ENCODE results near the gene GCC1. TPM values are rescaled to one million over a fixed set of nuclear protein-coding genes. Genes with fewer than 3 reads are reported as not detected.

GCC1 gene
- total RNA-seq, 3 donors from 2014 or later (not counting 1 experiment from before 2014, with no cell fraction given) = 26.1 to 32.1 (median 28.7) TPM

DNA sequence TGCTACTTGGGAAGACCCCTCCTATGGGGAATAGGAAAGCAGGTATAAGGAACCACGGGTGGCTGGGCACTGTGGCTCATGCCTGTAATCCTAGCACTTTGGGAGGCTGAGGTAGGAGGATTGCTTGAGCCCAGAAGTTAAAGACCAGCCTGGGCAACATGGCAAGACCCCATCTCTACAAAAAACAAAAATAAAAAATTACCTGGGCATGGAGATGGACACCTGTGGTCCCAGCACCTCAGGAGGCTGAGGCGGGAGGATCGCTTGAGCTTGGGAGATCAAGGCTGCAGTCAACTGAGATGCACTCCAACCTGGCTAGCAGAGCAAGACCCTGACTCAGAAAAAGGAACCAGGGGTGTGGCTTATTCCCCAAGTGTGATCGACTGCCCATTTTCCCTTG lies 7.2 kb upstream of the GCC1 start:
- WGBS (ENCODE audit: insufficient coverage) = 88% methylated on average over 4 of the region's 4 CpGs
- Histone ChIP-seq H3K36me3 (ENCODE audit: control insufficient read depth, insufficient read depth, low read length) (peaks cover 16% of the 10 kb centered on the region), H3K27ac (ENCODE audit: low read length) (no peak overlapping the region), H3K4me3 (ENCODE audit: low read length) (no peak overlapping the region), H3K27me3 (ENCODE audit: control insufficient read depth, insufficient read depth, low read length) (no peaks in the 10 kb centered on the region), H3K9me3 (ENCODE audit: control insufficient read depth, insufficient read depth, low read length) (no peaks in the 10 kb centered on the region), H3K4me1 (ENCODE audit: control insufficient read depth, insufficient read depth, low read length) (peaks cover 17% of the 10 kb centered on the region)
- intact Hi-C loops (cut with micrococcal nuclease) = no loop called here
- peaks cover 15 to 23% of the 10 kb centered on the region in 2 donors for H3K4me1 Mint-ChIP-seq
- no peaks in the 10 kb centered on the region for H3K9me3 Mint-ChIP-seq
- H3K27me3 Mint-ChIP-seq (ENCODE audit: low read depth in 2 of 2) = no peaks in the 10 kb centered on the region
- no peak overlapping the region for H3K4me3 Mint-ChIP-seq
- H3K36me3 Mint-ChIP-seq = no peaks in the 10 kb centered on the region
- DNase-seq (no peak), ATAC-seq (no peak)
- no peak overlapping the region for H3K27ac Mint-ChIP-seq
- TF ChIP-seq, protein P1, sequence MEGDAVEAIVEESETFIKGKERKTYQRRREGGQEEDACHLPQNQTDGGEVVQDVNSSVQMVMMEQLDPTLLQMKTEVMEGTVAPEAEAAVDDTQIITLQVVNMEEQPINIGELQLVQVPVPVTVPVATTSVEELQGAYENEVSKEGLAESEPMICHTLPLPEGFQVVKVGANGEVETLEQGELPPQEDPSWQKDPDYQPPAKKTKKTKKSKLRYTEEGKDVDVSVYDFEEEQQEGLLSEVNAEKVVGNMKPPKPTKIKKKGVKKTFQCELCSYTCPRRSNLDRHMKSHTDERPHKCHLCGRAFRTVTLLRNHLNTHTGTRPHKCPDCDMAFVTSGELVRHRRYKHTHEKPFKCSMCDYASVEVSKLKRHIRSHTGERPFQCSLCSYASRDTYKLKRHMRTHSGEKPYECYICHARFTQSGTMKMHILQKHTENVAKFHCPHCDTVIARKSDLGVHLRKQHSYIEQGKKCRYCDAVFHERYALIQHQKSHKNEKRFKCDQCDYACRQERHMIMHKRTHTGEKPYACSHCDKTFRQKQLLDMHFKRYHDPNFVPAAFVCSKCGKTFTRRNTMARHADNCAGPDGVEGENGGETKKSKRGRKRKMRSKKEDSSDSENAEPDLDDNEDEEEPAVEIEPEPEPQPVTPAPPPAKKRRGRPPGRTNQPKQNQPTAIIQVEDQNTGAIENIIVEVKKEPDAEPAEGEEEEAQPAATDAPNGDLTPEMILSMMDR (IDR thresholded peaks at IDR 0.05) = no peak

DNA sequence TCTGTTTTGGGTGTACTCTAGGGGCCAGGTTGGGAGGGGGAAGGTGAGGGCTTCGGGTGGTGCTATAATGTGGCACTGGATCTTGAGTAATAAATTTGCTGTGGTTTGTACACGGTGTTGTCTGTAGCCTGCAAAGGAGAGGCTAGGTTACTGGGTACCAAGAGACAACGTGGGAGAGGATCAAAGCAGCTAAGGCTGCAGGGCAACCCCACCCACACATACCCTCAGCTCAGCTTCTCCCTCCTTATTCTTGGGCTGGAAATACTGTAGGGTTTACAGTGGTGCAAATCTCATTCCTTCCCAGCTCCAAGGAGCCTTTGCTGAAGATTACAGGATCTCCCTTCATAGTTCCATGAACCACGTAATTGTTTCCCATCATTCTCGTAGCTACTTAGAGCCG lies 6.2 kb upstream of the GCC1 start:
- no peaks in the 10 kb centered on the region for H3K36me3 Mint-ChIP-seq
- H3K27me3 ChIP-seq (ENCODE audit: control insufficient read depth, insufficient read depth, low read length) = no peaks in the 10 kb centered on the region
- H3K4me3 Mint-ChIP-seq = peak overlapping the region; percentile 31
- H3K27me3 Mint-ChIP-seq (ENCODE audit: low read depth in 2 of 2) = no peaks in the 10 kb centered on the region
- intact Hi-C loops (cut with micrococcal nuclease) = no loop called here
- DNase-seq = no peak
- H3K9me3 ChIP-seq (ENCODE audit: control insufficient read depth, insufficient read depth, low read length) = no peaks in the 10 kb centered on the region
- H3K4me3 ChIP-seq (ENCODE audit: low read length) = no peak overlapping the region
- H3K4me1 ChIP-seq (ENCODE audit: control insufficient read depth, insufficient read depth, low read length) = peaks cover 19% of the 10 kb centered on the region
- ATAC-seq = no peak
- no peak overlapping the region for H3K27ac ChIP-seq (ENCODE audit: low read length)
- peaks cover 16% of the 10 kb centered on the region for H3K36me3 ChIP-seq (ENCODE audit: control insufficient read depth, insufficient read depth, low read length)
- TF ChIP-seq, protein P1 (IDR thresholded peaks at IDR 0.05) = no peak
- H3K4me1 Mint-ChIP-seq = peaks cover 18 to 23% of the 10 kb centered on the region in 2 donors
- WGBS (ENCODE audit: insufficient coverage) = 91% methylated on average over 5 of the region's 6 CpGs
- no peak overlapping the region for H3K27ac Mint-ChIP-seq
- H3K9me3 Mint-ChIP-seq = no peaks in the 10 kb centered on the region

DNA sequence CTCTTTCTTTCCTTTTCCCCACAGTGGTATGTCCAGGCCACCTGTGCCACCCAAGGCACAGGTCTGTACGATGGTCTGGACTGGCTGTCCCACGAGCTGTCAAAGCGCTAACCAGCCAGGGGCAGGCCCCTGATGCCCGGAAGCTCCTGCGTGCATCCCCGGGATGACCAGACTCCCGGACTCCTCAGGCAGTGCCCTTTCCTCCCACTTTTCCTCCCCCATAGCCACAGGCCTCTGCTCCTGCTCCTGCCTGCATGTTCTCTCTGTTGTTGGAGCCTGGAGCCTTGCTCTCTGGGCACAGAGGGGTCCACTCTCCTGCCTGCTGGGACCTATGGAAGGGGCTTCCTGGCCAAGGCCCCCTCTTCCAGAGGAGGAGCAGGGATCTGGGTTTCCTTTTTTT lies 5.8 kb upstream of the GCC1 start:
- Histone ChIP-seq H3K9me3 (ENCODE audit: control insufficient read depth, insufficient read depth, low read length) (no peaks in the 10 kb centered on the region), H3K4me1 (ENCODE audit: control insufficient read depth, insufficient read depth, low read length) (peaks cover 19% of the 10 kb centered on the region), H3K27ac (ENCODE audit: low read length) (no peak overlapping the region), H3K36me3 (ENCODE audit: control insufficient read depth, insufficient read depth, low read length) (peaks cover 16% of the 10 kb centered on the region), H3K27me3 (ENCODE audit: control insufficient read depth, insufficient read depth, low read length) (no peaks in the 10 kb centered on the region), H3K4me3 (ENCODE audit: low read length) (no peak overlapping the region)
- H3K36me3 Mint-ChIP-seq = no peaks in the 10 kb centered on the region
- no peaks in the 10 kb centered on the region for H3K9me3 Mint-ChIP-seq
- intact Hi-C loops (cut with micrococcal nuclease) = no loop called here
- H3K4me3 Mint-ChIP-seq = peak overlapping the region; percentile 31
- ATAC-seq = no peak
- TF ChIP-seq, protein P1 (IDR thresholded peaks at IDR 0.05) = no peak
- over 99% methylated on average over 7 of the region's 7 CpGs for WGBS (ENCODE audit: insufficient coverage)
- H3K27me3 Mint-ChIP-seq (ENCODE audit: low read depth in 2 of 2) = no peaks in the 10 kb centered on the region
- DNase-seq = no peak
- H3K27ac Mint-ChIP-seq = no peak overlapping the region
- H3K4me1 Mint-ChIP-seq = peaks cover 22 to 23% of the 10 kb centered on the region in 2 donors

DNA sequence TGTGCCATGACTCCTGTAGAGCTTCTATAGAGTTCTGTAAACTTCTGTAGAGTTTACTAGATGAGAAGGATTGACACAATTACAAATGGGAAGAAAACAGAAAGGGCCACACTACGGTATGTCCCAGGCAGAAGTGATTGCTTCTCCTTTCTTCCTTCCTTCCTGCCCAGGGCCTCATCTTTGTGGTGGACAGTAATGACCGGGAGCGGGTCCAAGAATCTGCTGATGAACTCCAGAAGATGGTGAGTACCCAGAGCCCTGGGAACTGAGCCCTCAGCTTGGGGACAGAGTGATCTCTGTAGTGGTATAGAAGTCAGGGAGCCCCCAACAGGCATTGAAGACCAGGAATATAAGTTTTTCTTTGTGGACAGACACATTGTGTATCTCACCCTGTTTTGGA lies 4.5 kb upstream of the GCC1 start:
- 90% methylated on average over 3 of the region's 3 CpGs for WGBS (ENCODE audit: insufficient coverage)
- intact Hi-C loops (cut with micrococcal nuclease) = loop anchor here (5.0 kb wide), 1 partner anchor 198 kb away; the partner anchor contains the start of gene ZNF800
- peaks cover 16% of the 10 kb centered on the region for H3K36me3 ChIP-seq (ENCODE audit: control insufficient read depth, insufficient read depth, low read length)

More for the DNA sequence above, 4.5 kb upstream of the GCC1 start:
- peak overlapping the region; percentile 96 for H3K4me3 Mint-ChIP-seq
- H3K27ac ChIP-seq (ENCODE audit: low read length) = no peak overlapping the region
- peaks cover 32% of the 10 kb centered on the region in 2 donors for H3K4me1 Mint-ChIP-seq
- no peaks in the 10 kb centered on the region for H3K36me3 Mint-ChIP-seq
- DNase-seq (no peak), ATAC-seq (no peak)
- no peak overlapping the region for H3K4me3 ChIP-seq (ENCODE audit: low read length)
- H3K27me3 Mint-ChIP-seq (ENCODE audit: low read depth in 2 of 2) = no peaks in the 10 kb centered on the region
- H3K27ac Mint-ChIP-seq = peak overlapping the region; percentile 74 to 95
- no peaks in the 10 kb centered on the region for H3K9me3 ChIP-seq (ENCODE audit: control insufficient read depth, insufficient read depth, low read length)
- TF ChIP-seq, protein P1 (IDR thresholded peaks at IDR 0.05) = no peak
- peaks cover 24% of the 10 kb centered on the region for H3K4me1 ChIP-seq (ENCODE audit: control insufficient read depth, insufficient read depth, low read length)
- no peaks in the 10 kb centered on the region for H3K9me3 Mint-ChIP-seq
- no peaks in the 10 kb centered on the region for H3K27me3 ChIP-seq (ENCODE audit: control insufficient read depth, insufficient read depth, low read length)
